Midbrain (tissue), 1 donor: Measurements from ENCODE around the gene PTPRN2.
"Not testable (repeated sequence)": the region's sequence is repeated elsewhere in the genome, so short reads cannot be mapped to it uniquely, and the experiment has no call there.

Experiments
- DNase-seq: peaks from one replicate; lab custom pipeline; 2025; lab: John Stamatoyannopoulos, UW

The PTPRN2 gene

DNA sequence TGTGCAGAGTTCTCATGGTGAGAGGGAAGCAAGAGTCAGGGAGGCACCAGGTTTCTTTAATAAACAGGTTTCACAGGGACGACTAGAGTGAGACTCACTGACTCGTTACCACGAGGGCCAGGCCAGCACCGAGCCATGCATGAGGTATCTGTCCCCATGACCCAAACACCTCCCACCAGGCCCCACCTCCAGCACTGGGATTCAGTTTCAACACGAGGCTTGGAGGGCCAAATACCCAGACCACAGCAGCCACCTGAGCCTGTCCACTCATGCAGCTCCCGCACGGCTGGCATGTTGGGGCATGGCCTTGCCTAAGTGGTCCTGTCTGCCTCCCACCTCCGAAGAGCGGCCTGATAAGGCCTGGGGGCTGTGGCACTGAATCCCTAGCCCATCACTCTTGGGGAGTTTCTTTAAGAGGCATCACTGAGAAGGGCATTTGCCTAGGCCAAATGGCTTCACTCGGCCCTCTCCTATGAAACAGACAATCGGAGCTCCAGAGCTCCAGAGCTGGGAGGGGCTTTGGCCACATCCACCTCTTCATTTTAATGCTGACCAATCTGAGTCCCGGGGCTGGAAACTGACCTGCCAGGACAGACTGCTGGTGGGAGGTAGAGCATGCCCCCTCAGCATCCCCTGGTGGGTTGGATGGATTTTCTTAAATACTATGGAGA lies 1093.0 kb downstream of the PTPRN2 start:
- no peak for DNase-seq

DNA sequence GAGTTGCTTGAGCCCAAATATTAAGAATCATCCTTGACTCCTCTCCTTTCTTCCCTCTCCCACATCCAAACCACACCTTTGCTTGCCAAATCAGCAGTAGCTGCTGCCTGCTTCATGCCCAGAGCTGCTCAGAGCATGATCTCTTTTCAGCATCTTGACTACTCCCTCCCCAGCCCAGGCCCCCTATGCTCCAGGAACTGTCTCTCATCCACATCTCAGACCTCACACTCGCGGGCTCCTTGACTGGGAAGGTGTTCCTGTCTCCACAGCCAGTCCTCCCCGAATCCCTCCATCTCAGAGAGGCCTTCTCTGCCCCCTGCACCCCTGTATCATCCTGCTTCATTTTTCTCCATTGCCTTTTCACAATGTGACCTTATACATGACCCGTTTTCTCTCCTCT lies 1093.8 kb downstream of the PTPRN2 start:
- DNase-seq: no peak

DNA sequence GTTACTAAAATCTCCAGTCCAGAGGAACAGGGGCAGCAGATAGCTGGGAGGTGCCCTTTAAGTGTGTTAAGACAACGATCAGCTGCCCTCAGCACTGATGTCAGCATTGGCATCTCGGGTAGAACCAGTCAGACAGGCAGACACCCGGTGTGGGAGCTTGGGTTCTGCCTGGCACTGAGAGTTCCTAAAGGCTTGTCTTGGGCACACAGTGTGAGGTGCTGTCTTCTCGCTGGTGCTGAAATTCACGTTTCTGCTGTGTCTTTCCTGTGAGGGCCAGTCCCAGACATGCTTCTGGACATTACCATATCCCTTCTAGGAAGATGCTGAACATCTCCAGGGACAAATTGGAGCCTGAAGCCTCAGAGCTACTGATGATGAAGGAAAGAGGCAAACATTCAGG lies 1094.6 kb downstream of the PTPRN2 start:
- no peak for DNase-seq

DNA sequence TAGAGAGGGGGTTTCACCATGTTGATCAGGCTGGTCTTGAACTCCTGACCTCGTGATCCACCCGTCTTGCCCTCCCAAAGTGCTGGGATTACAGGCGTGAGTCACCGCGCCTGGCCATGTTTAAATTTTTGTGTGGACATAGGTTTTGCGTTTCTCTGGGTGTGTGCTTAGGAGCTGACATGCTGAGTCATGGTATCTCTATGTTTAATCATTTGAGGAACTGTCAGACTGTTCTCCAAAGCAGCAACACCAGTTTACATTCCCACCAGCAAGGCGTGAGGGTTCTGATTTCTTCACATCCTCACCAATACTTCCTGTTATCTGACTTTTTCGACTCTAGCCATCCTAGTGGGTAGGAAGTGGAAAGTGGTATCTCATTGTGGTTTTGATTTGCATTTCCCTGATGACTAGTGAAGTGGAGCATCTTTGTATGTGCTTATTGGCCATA lies 1097.1 kb downstream of the PTPRN2 start:
- peak; percentile 13 for DNase-seq

DNA sequence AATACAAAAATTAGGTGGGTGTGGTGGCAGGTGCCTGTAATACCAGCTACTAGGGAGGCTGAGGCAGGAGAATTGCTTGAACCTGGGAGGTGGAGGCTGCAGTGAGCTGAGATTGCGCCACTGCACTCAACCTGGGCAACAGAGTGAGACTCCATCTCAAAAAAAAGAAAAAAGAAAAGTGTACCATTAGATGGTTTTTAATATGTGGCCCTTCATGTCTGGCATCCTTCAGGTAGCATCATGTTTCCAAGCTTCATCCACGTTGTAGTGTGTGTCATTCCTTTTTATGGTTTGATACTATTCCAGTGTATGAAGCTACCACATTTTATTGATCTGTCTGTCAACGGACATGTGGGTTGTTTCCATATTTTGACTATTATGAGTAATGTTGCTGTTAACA lies 1097.8 kb downstream of the PTPRN2 start:
- not testable (repeated sequence) for DNase-seq
